OCI-LY3 (cell line): ENCODE results near the gene TRPC3.

Experiments used
- H2AFZ ChIP-seq: fragments of 200-600, 300-600 bp; shearing (Covaris generic); 2 replicates; pipeline ENCODE4 v1.6.0; 2014; ENCODE audit warnings: antibody characterized with exemption, low read depth, low read length
- H3K27ac ChIP-seq: fragments of 200-600, 300-600 bp; sonication (generic); 2 replicates; pipeline ENCODE4 v1.5.1; 2014; ENCODE audit warnings: mild to moderate bottlenecking, low read length, moderate library complexity, mixed read lengths
- H3K27me3 ChIP-seq: fragments of 200-600, 300-600 bp; sonication (generic); 2 replicates; pipeline ENCODE4 v1.6.1; 2014; ENCODE audit warnings: low read depth, low read length, mixed read lengths
- H3K36me3 ChIP-seq: fragments of 200-600, 300-600 bp; sonication (generic); replicated peaks from 2 replicates; pipeline ENCODE3; 2014; ENCODE audit warnings: low read depth, low read length, mixed read lengths
- H3K4me1 ChIP-seq: fragments of 300-600, 200-600 bp; sonication (generic); 2 replicates; pipeline ENCODE4 v1.6.1; 2014; ENCODE audit warnings: low read length, mixed read lengths
- H3K4me2 ChIP-seq: fragments of 200-600, 300-600 bp; sonication (generic); 2 replicates; pipeline ENCODE4 v1.6.1; 2014; ENCODE audit warnings: low read length, mixed read lengths
- H3K4me3 ChIP-seq: fragments of 300-600, 200-600 bp; sonication (generic); 2 replicates; pipeline ENCODE4 v1.5.1; 2014; ENCODE audit warnings: antibody characterized with exemption, mild to moderate bottlenecking, low read length, moderate library complexity
- H3K79me2 ChIP-seq: fragments of 300-600, 200-600 bp; shearing (Covaris generic); 2 replicates; pipeline ENCODE4 v1.6.1; 2014; ENCODE audit warnings: mild to moderate bottlenecking, low read length, mixed read lengths
- H3K9ac ChIP-seq: fragments of 300-600, 200-600 bp; shearing (Covaris generic); 2 replicates; pipeline ENCODE4 v1.6.0; 2014; ENCODE audit warnings: mild to moderate bottlenecking, low read length, moderate library complexity
- H3K9me3 ChIP-seq: fragments of 200-600, 300-600 bp; shearing (Covaris generic); 2 replicates; pipeline ENCODE4 v1.6.1; 2014; ENCODE audit warnings: low read length, mixed read lengths; ENCODE audit not compliant: insufficient read depth
- H4K20me1 ChIP-seq: fragments of 200-600, 300-600 bp; sonication (generic); 2 replicates; pipeline ENCODE4 v1.6.1; 2016; ENCODE audit warnings: low read length, mixed read lengths; ENCODE audit not compliant: insufficient read depth
- EZH2phosphoT487 ChIP-seq: fragments of 200-600 bp; shearing (Covaris generic); IDR thresholded peaks from 2 replicates; pipeline ENCODE4 v1.6.1; 2018; ENCODE audit warnings: antibody characterized with exemption, mixed run types, low read depth
- TF ChIP-seq, protein P1 (sequence below): fragments of 200-600, 300-600 bp; sonication (generic); IDR thresholded peaks from 2 replicates; pipeline ENCODE4 v1.5.1; 2014; ENCODE audit warnings: antibody characterized with exemption, low read length, low read depth

Gene TRPC3

DNA sequence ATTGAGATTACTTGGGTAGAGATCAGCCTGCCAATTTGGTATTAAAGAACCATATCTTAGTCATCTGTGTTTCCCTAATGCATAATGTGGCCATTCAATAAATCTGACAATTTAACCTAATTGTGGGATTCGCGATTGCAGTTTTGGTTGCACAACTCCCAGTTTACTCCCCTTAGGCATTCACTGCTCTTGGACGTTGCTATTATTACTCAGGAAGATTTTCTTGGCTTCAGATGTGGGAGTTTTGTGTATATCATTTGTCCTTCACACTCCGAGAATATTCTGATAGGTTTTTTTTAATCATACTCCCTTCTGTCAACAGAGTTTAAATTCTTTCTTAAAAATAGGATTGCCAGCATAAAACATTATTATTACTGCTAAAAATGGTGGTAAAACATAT, 22.0 kb upstream of the TRPC3 start:
- no peak overlapping the region for H3K4me3 ChIP-seq
- no peak overlapping the region for H2AFZ ChIP-seq
- H3K36me3 ChIP-seq: no peaks in the 10 kb centered on the region
- H3K79me2 ChIP-seq: no peaks in the 10 kb centered on the region
- 0 out of 2 replicates have a peak, but pooled peaks cover under 1% of the 10 kb centered on the region for H3K27me3 ChIP-seq
- TF ChIP-seq, protein P1, sequence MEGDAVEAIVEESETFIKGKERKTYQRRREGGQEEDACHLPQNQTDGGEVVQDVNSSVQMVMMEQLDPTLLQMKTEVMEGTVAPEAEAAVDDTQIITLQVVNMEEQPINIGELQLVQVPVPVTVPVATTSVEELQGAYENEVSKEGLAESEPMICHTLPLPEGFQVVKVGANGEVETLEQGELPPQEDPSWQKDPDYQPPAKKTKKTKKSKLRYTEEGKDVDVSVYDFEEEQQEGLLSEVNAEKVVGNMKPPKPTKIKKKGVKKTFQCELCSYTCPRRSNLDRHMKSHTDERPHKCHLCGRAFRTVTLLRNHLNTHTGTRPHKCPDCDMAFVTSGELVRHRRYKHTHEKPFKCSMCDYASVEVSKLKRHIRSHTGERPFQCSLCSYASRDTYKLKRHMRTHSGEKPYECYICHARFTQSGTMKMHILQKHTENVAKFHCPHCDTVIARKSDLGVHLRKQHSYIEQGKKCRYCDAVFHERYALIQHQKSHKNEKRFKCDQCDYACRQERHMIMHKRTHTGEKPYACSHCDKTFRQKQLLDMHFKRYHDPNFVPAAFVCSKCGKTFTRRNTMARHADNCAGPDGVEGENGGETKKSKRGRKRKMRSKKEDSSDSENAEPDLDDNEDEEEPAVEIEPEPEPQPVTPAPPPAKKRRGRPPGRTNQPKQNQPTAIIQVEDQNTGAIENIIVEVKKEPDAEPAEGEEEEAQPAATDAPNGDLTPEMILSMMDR: no peak
- TF ChIP-seq EZH2phosphoT487: no peak
- no peaks in the 10 kb centered on the region for H3K9me3 ChIP-seq
- no peak overlapping the region for H3K4me2 ChIP-seq
- H4K20me1 ChIP-seq: no peaks in the 10 kb centered on the region
- no peak overlapping the region for H3K9ac ChIP-seq
- peaks cover 12% of the 10 kb centered on the region for H3K4me1 ChIP-seq
- H3K27ac ChIP-seq: no peak overlapping the region

DNA sequence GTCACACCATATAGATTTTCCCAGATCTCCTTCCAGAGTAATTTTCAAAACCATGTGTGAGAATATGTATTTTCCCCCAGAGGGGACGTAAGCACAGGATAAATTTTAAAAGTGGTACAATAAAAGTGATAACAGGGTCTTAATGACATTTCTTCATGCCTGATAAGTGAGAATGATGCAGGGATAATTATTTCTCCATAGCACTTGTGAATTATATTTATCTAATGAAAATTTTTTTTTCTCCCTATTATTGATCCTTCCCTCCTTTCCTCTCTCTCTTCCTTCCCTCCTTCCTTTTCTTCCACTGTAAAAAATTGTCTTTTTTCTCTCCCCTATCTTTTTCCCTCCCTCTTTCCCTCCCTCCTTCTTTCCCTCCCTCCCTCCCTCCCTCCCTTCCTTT, 17.0 kb upstream of the TRPC3 start:
- Histone ChIP-seq H2AFZ (no peak overlapping the region), H3K9me3 (no peaks in the 10 kb centered on the region), H3K79me2 (no peaks in the 10 kb centered on the region), H3K9ac (no peak overlapping the region), H3K36me3 (no peaks in the 10 kb centered on the region), H4K20me1 (no peaks in the 10 kb centered on the region), H3K4me3 (no peak overlapping the region), H3K4me1 (no peaks in the 10 kb centered on the region; the same call in 1 of the 2 replicates), H3K27me3 (0 out of 2 replicates have a peak, but pooled peaks cover 3% of the 10 kb centered on the region), H3K27ac (no peak overlapping the region), H3K4me2 (no peak overlapping the region)
- no peak for TF ChIP-seq EZH2phosphoT487
- TF ChIP-seq, protein P1: no peak

DNA sequence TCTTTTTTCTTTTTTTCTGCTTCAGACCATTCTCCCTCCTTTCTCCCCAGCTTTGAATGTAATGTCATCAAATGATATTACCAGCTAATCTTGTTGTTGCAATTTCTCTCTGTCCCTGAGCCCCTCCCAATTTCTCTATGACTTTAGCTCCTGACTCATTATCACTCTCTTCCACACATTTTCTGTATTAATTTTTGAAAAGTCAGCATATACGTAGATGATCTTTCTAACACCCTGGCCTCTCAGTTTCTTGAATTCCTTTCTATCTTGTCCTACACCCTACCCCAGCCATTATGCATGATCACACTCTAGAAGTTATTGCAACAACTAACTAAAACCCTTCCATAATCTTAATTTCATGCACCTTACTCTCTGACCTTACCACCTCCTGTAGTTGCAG, 13.1 kb upstream of the TRPC3 start:
- Histone ChIP-seq H3K79me2 (no peaks in the 10 kb centered on the region), H3K27ac (no peak overlapping the region), H4K20me1 (no peaks in the 10 kb centered on the region), H3K9ac (no peak overlapping the region), H3K4me2 (no peak overlapping the region), H3K36me3 (no peaks in the 10 kb centered on the region), H3K4me3 (no peak overlapping the region), H3K27me3 (0 out of 2 replicates have a peak, but pooled peaks cover 3% of the 10 kb centered on the region), H2AFZ (no peak overlapping the region), H3K4me1 (no peaks in the 10 kb centered on the region), H3K9me3 (no peaks in the 10 kb centered on the region)
- TF ChIP-seq, protein P1: no peak
- TF ChIP-seq EZH2phosphoT487: no peak

DNA sequence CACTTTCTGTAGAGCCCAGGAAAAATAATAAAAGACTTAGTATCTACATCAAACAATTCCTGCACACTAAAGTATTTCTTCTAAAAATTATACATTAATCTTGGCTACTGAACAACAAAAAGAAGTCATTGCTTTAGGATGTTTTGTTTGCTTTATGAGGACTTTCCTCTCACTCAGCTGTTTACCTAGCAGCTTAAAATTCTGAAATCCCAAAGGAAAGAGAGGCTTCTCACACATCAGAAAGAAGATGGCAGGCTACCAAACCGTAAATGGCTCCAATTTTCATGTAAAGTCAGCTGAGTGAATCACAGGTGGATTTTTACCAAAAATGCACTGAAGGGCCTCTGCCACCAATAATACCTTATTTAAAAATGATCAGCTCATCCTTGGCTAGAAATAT, 9.0 kb upstream of the TRPC3 start:
- TF ChIP-seq EZH2phosphoT487: no peak
- TF ChIP-seq, protein P1: no peak
- no peaks in the 10 kb centered on the region for H3K79me2 ChIP-seq
- no peak overlapping the region for H2AFZ ChIP-seq
- no peaks in the 10 kb centered on the region for H4K20me1 ChIP-seq
- no peak overlapping the region for H3K4me3 ChIP-seq
- no peak overlapping the region for H3K4me2 ChIP-seq
- H3K27me3 ChIP-seq: no peaks in the 10 kb centered on the region
- no peak overlapping the region for H3K9ac ChIP-seq
- H3K27ac ChIP-seq: no peak overlapping the region
- no peaks in the 10 kb centered on the region for H3K4me1 ChIP-seq
- no peaks in the 10 kb centered on the region for H3K36me3 ChIP-seq
- no peaks in the 10 kb centered on the region for H3K9me3 ChIP-seq
